ENCODE data around the gene CTSE.
"Not testable (repeated sequence)": the region's sequence is repeated elsewhere in the genome, so short reads cannot be mapped to it uniquely, and the experiment has no call there.

Gene CTSE

GRCh38 chr1:206013026-206013795 lies 10.5 kb downstream of the CTSE start:
- peak in 1 of 2 experiments; percentile 25 for DNase-seq

- peak; percentile 98 for DNase-seq
These were observed 11.4 kb downstream of the CTSE start for GRCh38 chr1:206012086-206012859.

- no peak for DNase-seq
These were observed 12.6 kb downstream of the CTSE start for GRCh38 chr1:206011057-206011456.

DNA sequence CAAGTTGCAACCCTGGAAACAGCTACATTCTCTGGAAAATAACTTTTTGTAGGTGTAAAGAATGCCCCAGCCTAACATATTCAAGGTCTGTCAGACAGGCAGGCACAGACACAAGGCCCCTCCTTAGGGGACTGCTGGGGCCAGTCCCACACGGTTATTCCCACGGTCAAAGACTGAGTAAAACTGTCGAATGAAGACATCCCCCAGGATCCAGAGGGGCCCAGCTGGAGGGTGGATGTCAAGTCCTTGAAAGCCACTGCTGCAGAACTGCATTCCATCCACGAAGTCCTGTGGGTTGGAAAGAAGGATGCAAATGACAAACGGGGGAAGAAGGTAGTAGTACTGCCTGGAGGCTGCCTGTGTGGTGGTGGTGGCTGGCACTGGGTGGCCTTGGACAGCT lies 13.6 kb downstream of the CTSE start:
- DNase-seq = no peak

DNA sequence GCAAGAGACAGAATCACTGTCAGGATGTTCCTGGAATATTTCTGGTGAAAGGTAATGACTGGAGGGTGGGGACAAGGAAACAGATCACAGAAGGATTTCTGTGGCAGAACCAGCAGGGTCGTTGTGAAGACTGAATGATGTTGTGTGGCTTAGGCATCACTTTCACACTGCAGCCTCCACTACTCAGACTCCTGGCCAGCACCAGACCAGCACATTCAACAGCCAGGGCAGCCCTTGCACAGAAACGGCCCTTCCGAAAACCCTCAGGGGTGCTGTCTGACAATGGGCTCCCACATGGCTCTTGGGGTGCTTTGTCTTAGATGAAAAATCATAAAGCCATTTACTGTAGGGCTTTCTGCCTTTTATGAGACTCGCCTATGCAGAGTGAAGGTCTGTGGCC lies 16.7 kb downstream of the CTSE start:
- no peak for DNase-seq

GRCh38 chr1:206005778-206006180 lies 17.9 kb downstream of the CTSE start:
- no peak for DNase-seq

GRCh38 chr1:206005234-206005633 lies 18.5 kb downstream of the CTSE start:
- DNase-seq = no peak

- no peak for DNase-seq
These were observed 18.9 kb downstream of the CTSE start for GRCh38 chr1:206004826-206005225.

GRCh38 chr1:206003854-206004800 lies 19.6 kb downstream of the CTSE start:
- no peak for DNase-seq

DNA sequence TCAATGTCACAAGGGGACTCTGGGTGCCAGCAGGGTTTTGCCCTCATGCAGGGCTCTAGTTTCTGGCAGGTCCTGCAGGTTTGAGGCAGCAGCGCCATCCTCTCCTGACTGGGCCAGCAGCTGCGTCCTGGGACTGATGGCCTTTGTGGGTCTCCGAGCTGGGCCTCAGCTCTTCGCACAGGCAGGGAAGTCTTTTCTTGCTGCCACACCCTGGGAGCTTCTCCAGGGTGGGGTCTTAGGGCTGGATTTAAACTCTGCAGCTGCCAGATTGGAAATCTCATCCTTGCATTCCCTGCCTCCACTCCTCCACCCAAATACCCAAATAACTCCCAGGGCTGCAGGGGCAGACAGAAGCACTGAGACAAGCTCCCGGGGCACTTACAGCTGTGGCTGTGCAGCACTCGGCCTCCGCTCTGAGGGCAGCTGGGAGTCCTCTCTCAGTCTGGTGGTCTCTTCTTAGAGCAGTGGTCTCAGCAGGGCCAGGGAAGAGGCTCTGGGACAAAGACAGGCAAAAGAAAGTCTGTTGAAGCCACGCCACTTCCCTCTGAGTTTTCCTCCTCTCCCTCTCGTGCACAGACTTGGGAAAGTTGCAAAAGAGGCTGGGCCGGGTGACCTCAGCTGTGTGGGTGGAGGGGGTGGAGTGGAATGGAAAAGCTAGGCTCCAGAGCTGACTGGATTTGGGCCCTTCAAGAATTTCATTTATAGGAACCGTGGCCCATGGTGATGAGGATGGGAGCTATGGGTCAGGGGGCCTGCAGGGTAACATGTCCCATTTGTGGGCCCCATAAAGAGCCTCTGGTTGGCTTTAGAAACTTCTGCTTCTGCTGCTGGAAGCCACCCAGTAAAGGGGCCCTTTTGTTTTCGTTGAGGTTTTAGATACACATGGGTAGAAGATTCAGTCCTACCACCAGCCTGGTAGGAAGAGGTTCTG lies 20.6 kb downstream of the CTSE start, which contains the start of gene RAB7B:
Gene RAB7B, minus strand, starts transcription at position 525 of the 931 bp plus-strand sequence. CDS start 9,260 bp downstream, outside the sequence.
- DNase-seq = peak; percentile 65 to 71

GRCh38 chr1:206002160-206002559 lies 21.5 kb downstream of the CTSE start:
- DNase-seq = no peak

GRCh38 chr1:206001476-206001888 lies 22.2 kb downstream of the CTSE start:
- DNase-seq = peak; percentile 80 to 82

DNA sequence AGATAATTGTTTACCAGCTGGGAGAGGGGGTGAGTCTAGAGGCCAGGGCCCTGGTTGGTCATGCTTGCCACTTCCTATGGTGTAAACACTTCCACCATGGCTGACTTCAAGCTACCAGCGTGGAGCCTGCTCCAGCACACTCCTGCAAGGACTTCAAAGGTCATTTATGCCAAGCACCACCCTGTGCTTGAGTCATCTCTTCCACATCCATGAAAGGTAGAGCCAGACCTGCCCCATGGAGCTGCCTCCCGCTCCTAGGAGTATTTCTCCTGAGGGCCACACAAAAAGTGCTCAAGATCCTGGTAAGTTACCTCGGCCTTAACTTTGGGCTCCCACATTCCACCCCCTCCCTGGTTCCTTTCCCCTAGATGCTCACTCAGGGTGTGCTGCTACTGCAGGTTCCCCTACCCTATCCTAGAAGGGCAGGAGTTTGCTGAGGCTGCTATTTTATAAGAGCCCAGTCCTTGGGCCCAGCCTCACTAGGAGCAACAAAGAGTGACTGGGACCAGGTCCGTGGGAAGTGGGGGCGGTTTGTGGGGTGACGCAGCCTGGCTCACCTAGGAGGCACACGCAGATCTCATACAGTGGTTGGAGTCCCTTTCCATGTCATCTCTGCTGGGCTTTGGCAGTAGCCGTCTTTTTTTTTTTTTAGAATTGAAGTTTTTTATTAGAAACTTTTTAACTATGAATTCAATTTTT lies 22.9 kb downstream of the CTSE start:
- DNase-seq = no peak

GRCh38 chr1:205998457-205999241 lies 25.0 kb downstream of the CTSE start:
- DNase-seq = no peak

DNA sequence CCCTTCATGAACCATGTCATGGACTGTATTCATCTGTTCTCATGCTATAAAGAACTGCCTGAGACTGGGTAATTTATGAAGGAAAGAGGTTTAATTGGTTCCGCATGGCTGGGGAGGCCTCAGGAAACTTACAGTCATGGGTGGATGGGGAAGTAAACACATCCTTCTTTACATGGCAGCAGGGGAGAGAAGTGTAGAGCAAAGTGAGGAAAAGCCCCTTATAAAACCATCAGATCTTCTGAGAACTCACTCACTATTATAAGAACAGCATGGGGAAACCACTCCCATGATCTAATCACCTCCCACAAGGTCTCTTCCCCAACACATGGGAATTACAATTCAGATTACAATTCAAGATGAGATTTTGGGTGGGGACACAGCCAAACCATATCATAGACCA lies 27.1 kb downstream of the CTSE start:
- not testable (repeated sequence) for DNase-seq

GRCh38 chr1:205994346-205994745 lies 29.3 kb downstream of the CTSE start:
- DNase-seq = no peak

DNA sequence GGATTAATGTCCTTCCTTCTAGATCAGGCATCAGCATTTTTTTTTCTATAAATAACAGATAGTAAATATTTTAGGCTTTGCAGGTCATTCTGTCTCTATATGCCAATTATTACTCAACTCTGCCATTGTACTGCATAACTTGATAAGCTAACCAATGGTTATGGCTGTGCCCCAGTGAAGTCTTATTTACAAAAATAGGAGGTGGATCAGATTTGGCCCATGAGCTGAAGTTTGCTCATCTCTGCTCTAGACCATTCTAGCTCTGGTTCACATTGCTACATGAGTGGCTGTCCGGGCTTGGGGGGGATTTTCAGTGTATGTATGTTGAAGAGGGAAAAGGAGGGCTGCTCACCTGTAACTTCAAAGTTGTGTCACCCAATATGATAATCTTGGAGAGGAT lies 30.6 kb downstream of the CTSE start:
- DNase-seq = no peak

DNA sequence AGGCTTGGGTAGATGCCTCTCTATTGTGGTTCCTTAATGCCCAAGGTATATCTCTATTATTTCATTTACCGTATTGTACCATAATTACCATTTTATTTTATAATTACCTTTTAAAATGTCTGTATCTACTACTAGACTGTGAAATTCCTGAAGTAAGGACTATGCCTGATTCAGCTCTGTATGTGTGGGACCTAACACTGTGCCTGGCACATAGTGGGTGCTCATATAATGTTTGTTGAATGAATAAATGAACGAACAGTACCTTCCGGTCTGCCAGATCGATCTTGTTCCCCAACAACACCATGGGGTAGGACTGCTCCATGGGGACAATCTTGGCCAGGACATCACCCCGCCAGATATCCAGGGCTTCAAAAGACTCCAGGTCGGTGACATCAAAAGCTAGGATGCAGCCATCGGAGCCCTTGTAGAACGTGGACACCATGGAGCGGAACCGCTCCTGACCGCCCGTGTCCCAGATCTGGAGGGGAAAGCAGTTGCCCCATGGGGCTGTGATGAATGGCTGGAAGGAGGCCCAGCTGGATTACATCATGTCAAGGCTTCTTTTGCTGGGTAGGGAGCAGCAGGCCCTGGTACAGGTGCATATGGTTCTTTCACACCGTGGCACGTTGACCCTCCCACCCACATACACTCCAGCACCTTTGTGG lies 31.3 kb downstream of the CTSE start:
- no peak for DNase-seq

DNA sequence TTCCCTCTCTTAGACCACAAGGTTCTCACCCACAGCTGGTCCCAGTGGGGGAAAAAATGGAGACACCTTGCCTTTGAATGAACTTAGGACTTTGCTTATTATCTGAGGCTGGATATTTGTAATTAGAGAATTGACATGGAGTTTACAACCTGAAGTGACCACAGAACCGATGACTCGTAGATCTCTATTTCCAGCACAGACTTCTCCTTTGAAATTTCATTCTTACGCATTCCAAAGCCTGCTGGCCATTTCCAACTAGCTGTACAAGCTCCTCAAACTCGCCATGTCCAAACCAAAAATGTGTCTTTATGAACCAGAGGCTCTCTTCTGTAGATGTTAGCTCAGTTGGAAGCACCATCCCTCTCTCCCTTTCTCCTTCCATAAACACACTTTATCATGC lies 32.5 kb downstream of the CTSE start:
- DNase-seq = no peak

GRCh38 chr1:205990226-205990625 lies 33.5 kb downstream of the CTSE start:
- no peak for DNase-seq

All from AML-193 (cell line).